Glutamatergic neuron (in vitro differentiated cells): ENCODE results near the gene RIPPLY3. TPM values are rescaled to one million over a fixed set of nuclear protein-coding genes. Genes with fewer than 3 reads are reported as not detected.

Experiments used
- DNase-seq: peaks from one replicate; pipeline ENCODE4 v3.0.0; 2022
- H3K27ac Mint-ChIP-seq: one replicate; pipeline ENCODE4 v1.8.0; 2020; ENCODE audit warnings: mild to moderate bottlenecking, mixed read lengths, inconsistent platforms; ENCODE audit not compliant: unreplicated experiment
- H3K27me3 Mint-ChIP-seq: one replicate; pipeline ENCODE4 v1.8.0; 2020; ENCODE audit warnings: mild to moderate bottlenecking, moderate library complexity, mixed read lengths, inconsistent platforms; ENCODE audit not compliant: unreplicated experiment
- H3K36me3 Mint-ChIP-seq: one replicate; pipeline ENCODE4 v1.8.0; 2020; ENCODE audit warnings: mild to moderate bottlenecking, mixed read lengths, inconsistent platforms; ENCODE audit not compliant: unreplicated experiment
- H3K4me1 Mint-ChIP-seq: one replicate; pipeline ENCODE4 v1.8.0; 2020; ENCODE audit warnings: mild to moderate bottlenecking, low read depth, mixed read lengths, inconsistent platforms; ENCODE audit not compliant: unreplicated experiment
- H3K4me3 Mint-ChIP-seq: one replicate; pipeline ENCODE4 v1.8.0; 2020; ENCODE audit warnings: mild to moderate bottlenecking, mixed read lengths, inconsistent platforms; ENCODE audit not compliant: unreplicated experiment
- H3K9me3 Mint-ChIP-seq: one replicate; pipeline ENCODE4 v1.8.0; 2020; ENCODE audit warnings: mild to moderate bottlenecking, moderate library complexity, mixed read lengths, inconsistent platforms; ENCODE audit not compliant: unreplicated experiment
- total RNA-seq: library from RNA; stranded (reverse); fragmentation: NEBNext Ultra II Directional; extraction: Animal tissue kit (Norgen Biotek cat#: 25700); gene quantifications from one replicate; pipeline ENCODE4 v1.2.1, GENCODE V29; 2021; ENCODE audit not compliant: unreplicated experiment
- TF ChIP-seq, protein P1 (sequence below): fragments of 200-600 bp; sonication (generic); IDR thresholded peaks from one replicate; pipeline ENCODE4 v1.5.0; 2021; ENCODE audit not compliant: partially characterized antibody, unreplicated experiment

The RIPPLY3 gene
- total RNA-seq, 1 donor from 2014 or later: not detected

DNA sequence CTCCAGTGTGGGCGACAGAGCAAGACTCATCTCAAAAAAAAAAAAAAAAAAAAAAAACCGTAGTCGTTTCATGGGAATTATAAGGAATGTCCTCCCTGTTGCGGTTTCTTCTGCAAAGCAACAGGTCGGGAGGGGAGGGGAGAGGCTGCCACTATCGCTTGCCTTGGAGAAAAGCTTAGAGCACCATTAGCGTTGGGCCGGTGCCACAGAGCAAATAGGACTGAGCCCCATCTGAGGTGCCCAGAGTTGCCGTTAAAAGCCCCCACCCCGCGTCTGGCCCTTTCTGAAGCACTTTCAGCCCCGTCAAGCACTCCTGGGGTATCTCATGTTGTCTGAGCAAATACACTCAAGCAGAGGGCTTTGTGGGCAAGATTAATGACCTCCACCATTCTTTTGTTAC lies 2.2 kb downstream of the RIPPLY3 start:
- Mint-ChIP-seq H3K4me3 (no peak overlapping the region), H3K4me1 (no peaks in the 10 kb centered on the region), H3K27ac (no peak overlapping the region), H3K27me3 (peaks cover 10% of the 10 kb centered on the region), H3K36me3 (no peaks in the 10 kb centered on the region), H3K9me3 (peaks cover 4% of the 10 kb centered on the region)
- TF ChIP-seq, protein P1, sequence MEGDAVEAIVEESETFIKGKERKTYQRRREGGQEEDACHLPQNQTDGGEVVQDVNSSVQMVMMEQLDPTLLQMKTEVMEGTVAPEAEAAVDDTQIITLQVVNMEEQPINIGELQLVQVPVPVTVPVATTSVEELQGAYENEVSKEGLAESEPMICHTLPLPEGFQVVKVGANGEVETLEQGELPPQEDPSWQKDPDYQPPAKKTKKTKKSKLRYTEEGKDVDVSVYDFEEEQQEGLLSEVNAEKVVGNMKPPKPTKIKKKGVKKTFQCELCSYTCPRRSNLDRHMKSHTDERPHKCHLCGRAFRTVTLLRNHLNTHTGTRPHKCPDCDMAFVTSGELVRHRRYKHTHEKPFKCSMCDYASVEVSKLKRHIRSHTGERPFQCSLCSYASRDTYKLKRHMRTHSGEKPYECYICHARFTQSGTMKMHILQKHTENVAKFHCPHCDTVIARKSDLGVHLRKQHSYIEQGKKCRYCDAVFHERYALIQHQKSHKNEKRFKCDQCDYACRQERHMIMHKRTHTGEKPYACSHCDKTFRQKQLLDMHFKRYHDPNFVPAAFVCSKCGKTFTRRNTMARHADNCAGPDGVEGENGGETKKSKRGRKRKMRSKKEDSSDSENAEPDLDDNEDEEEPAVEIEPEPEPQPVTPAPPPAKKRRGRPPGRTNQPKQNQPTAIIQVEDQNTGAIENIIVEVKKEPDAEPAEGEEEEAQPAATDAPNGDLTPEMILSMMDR: no peak
- DNase-seq: no peak

DNA sequence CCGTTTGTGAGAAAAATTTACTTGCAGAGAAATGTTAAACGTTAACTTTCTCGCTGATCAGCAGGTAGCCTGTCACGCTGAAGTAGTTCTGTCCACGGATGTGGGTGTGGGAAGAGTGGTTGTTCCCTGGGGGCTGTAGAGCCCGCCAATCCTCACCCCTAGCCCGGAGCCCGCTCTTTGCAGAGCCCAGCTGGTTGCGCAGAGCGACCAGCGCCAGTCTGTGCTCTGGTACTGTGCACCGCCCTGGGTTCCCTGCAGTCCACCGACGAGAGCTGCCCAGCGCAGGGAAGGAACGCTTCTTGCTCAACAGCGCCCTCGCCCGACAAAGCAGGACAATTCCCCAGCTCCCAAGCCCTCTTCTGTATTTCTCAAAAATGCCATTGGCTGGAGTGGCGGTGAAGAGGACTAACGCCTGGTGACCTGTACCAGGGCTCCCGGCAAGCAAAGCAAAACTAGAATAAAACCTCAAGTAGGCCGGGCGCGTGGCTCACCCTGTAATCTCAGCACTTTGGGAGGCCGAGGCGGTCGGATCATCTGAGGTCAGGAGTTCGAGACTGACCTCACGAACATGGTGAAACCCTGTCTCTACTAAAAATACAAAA lies 3.3 kb downstream of the RIPPLY3 start:
- H3K27me3 Mint-ChIP-seq: peaks cover 10% of the 10 kb centered on the region
- no peak overlapping the region for H3K4me3 Mint-ChIP-seq
- no peaks in the 10 kb centered on the region for H3K36me3 Mint-ChIP-seq
- H3K9me3 Mint-ChIP-seq: peaks cover 2% of the 10 kb centered on the region
- H3K4me1 Mint-ChIP-seq: no peaks in the 10 kb centered on the region
- no peak overlapping the region for H3K27ac Mint-ChIP-seq
- DNase-seq: peak; percentile 91
- TF ChIP-seq, protein P1: peak; percentile 78

DNA sequence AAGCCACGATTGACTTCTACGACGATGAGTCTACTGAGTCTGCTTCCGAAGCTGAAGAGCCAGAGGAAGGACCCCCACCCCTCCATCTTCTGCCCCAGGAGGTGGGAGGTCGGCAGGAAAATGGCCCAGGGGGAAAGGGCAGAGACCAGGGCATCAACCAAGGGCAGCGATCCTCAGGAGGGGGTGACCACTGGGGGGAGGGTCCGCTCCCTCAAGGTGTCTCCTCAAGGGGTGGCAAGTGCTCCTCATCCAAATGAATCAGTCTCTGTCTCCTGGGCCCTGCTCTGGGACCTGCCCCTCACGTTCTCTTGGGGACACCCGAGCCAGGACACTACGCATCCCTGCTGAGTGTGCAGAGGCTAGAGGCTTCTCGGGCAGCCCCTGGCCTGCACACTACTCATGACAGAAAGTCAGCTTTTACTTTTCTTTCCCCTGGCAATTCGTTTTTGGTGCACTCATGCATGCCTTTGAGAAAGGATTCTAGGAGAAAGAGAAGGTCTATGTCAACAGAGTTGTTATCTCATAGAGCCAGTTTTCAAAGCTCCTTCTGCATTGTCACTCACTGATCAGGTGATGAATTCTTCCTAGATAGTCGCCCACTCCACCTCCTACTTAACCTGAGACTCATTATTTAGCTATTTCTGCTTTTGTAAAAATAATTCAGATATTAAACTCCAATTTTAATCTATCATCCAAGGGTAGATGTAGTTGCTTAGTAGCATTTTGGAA lies 11.6 kb downstream of the RIPPLY3 start:
- H3K36me3 Mint-ChIP-seq: no peaks in the 10 kb centered on the region
- H3K9me3 Mint-ChIP-seq: peaks cover 2% of the 10 kb centered on the region
- no peak overlapping the region for H3K4me3 Mint-ChIP-seq
- no peak overlapping the region for H3K27ac Mint-ChIP-seq
- H3K4me1 Mint-ChIP-seq: no peaks in the 10 kb centered on the region
- TF ChIP-seq, protein P1: no peak
- H3K27me3 Mint-ChIP-seq: no peaks in the 10 kb centered on the region
- no peak for DNase-seq

DNA sequence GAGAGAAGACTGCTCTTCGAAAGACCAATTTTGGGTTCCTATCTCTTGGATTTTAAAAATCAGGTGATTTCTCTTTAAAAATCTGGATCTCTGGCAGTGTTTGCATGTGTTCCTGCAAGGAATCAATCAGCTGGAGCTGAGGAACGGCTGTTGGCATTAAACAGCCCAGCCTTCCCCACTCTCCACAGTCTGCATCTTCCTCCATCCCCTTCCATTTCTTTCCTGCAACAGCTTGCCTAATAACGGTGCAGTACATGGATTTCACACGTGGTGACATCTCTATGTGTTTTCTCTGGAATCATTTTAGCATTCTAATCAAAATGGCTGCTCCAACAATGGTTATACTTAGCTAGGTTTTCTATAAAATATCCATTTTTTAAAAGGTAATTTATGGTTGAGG lies 20.0 kb downstream of the RIPPLY3 start:
- TF ChIP-seq, protein P1: no peak
- Mint-ChIP-seq H3K4me3 (no peak overlapping the region), H3K4me1 (no peaks in the 10 kb centered on the region), H3K27ac (no peak overlapping the region), H3K9me3 (peaks cover 2% of the 10 kb centered on the region), H3K27me3 (peaks cover 5% of the 10 kb centered on the region), H3K36me3 (peaks cover 6% of the 10 kb centered on the region)
- DNase-seq: no peak

DNA sequence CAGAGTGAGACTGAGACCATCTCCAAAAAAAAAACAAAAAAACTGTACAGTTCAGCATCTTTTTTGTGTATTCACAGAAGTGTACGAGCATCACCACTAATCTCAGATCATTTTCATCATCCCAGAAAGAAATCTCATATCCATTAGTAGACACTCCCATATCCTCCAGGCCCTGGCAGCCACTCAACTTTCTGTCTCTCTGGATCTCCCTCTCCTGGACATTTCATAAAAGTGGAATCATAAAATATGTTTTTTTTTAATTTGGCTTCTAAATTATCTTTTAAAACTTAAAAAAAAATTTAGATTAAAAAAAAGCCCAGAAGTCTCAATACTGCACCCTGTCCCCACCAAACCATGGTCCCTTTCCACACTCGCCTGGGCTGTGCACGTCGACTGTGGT lies 22.1 kb downstream of the RIPPLY3 start:
- TF ChIP-seq, protein P1: no peak
- H3K4me3 Mint-ChIP-seq: no peak overlapping the region
- peaks cover 2% of the 10 kb centered on the region for H3K9me3 Mint-ChIP-seq
- no peak overlapping the region for H3K27ac Mint-ChIP-seq
- H3K4me1 Mint-ChIP-seq: no peaks in the 10 kb centered on the region
- H3K36me3 Mint-ChIP-seq: peaks cover 2% of the 10 kb centered on the region
- DNase-seq: no peak
- peaks cover 2% of the 10 kb centered on the region for H3K27me3 Mint-ChIP-seq
